ENCODE measurements around the gene CABP7.

- no peak for TF ChIP-seq POLR2AphosphoS5 (IDR thresholded peaks at IDR 0.05; ENCODE audit: low read depth, low read length)
- no peak for TF ChIP-seq CTCF (IDR thresholded peaks at IDR 0.05; ENCODE audit: control extremely low read depth in 1 of 3, insufficient read depth in 1 of 3, low read depth in 1 of 3, low read length in 3 of 3)
Measured at GRCh38 chr22:29748248-29748893, 28.6 kb downstream of the CABP7 start.

Data from H1 (cell line).